ENCODE data around the gene TUT4.

TUT4 gene

GRCh38 chr1:52455686-52456085 lies 97.2 kb downstream of the TUT4 start:
- no peak for DNase-seq

GRCh38 chr1:52454779-52455178 lies 98.1 kb downstream of the TUT4 start:
- no peak for DNase-seq

- DNase-seq, result no peak
Measured at GRCh38 chr1:52454127-52454526, 98.8 kb downstream of the TUT4 start.

GRCh38 chr1:52444463-52444862 lies 108.4 kb downstream of the TUT4 start:
- no peak for DNase-seq

GRCh38 chr1:52439976-52440375 lies 112.9 kb downstream of the TUT4 start:
- no peak for DNase-seq

- no peak for DNase-seq
Measured at GRCh38 chr1:52436817-52437216, 116.1 kb downstream of the TUT4 start.

- DNase-seq, result no peak
Measured at GRCh38 chr1:52435650-52436049, 117.2 kb downstream of the TUT4 start.

- DNase-seq, result no peak
Measured at GRCh38 chr1:52435211-52435610, 117.7 kb downstream of the TUT4 start.

GRCh38 chr1:52432807-52433206 lies 120.1 kb downstream of the TUT4 start:
- no peak for DNase-seq

- DNase-seq, result no peak
Measured at GRCh38 chr1:52427152-52427551, 125.7 kb downstream of the TUT4 start.

GRCh38 chr1:52426371-52426770 lies 126.5 kb downstream of the TUT4 start:
- no peak for DNase-seq

- peak; percentile 13 for DNase-seq
Measured at GRCh38 chr1:52424813-52425212, 128.1 kb downstream of the TUT4 start.

- peak; percentile 78 for DNase-seq
Measured at GRCh38 chr1:52424231-52424636, 128.7 kb downstream of the TUT4 start.

GRCh38 chr1:52423771-52424170 lies 129.1 kb downstream of the TUT4 start:
- DNase-seq, result peak; percentile 86

GRCh38 chr1:52423055-52423454 lies 129.8 kb downstream of the TUT4 start:
- DNase-seq, result no peak

- no peak for DNase-seq
Measured at GRCh38 chr1:52420713-52421112, 132.2 kb downstream of the TUT4 start.

- no peak for DNase-seq
Measured at GRCh38 chr1:52416811-52417210, 136.1 kb downstream of the TUT4 start.

GRCh38 chr1:52414942-52415341 lies 137.9 kb downstream of the TUT4 start:
- DNase-seq, result no peak

- no peak for DNase-seq
Measured at GRCh38 chr1:52413410-52413989, 139.4 kb downstream of the TUT4 start.

- DNase-seq, result no peak
Measured at GRCh38 chr1:52404975-52405338, 147.9 kb downstream of the TUT4 start.

GRCh38 chr1:52404116-52404974 lies 148.5 kb downstream of the TUT4 start, which contains the start of the genes ORC1 and PRPF38A:
Gene ORC1 (minus strand): TSS chr1:52404423. CDS start chr1:52402223, 2,200 bp downstream.
Gene PRPF38A (plus strand): TSS chr1:52404602. CDS start chr1:52404750, 148 bp downstream.
- peak; percentile 97 for DNase-seq

- DNase-seq, result peak; percentile 58
Measured at GRCh38 chr1:52403566-52404115, 149.3 kb downstream of the TUT4 start.

- DNase-seq, result no peak
Measured at GRCh38 chr1:52402860-52403240, 150.0 kb downstream of the TUT4 start.

- DNase-seq, result no peak
Measured at GRCh38 chr1:52400131-52400530, 152.8 kb downstream of the TUT4 start.
